K562 (cell line): ENCODE data around the gene HEPACAM2. TPM values are rescaled to one million over a fixed set of nuclear protein-coding genes. Genes with fewer than 3 reads are reported as not detected.

Experiments used
- ATF1 ChIP-seq, 2 experiments: fragments of 450-650 bp in 1 of 2; IDR thresholded peaks; 2 replicates each; pipeline ENCODE4 v1.6.1; 2016; ENCODE audit warnings: missing compliant biosample characterization in 1 of 2, missing genetic modification characterization in 1 of 2
- CC2D1A ChIP-seq: fragments of 450-650 bp; IDR thresholded peaks from 2 replicates; pipeline ENCODE4 v1.6.1; 2017; ENCODE audit warnings: mild to moderate bottlenecking
- CTCF ChIP-seq, 3 experiments: IDR thresholded peaks in 2 of 3; conservative IDR thresholded peaks in 1 of 3; 2 replicates each; pipeline ENCODE4 v1.5.1; 2011 to 2012; ENCODE audit warnings: low read length in 3 of 3, mild to moderate bottlenecking in 3 of 3, control low read depth in 2 of 3, improper control_type of control experiment in 1 of 3, inconsistent platforms in 1 of 3, low read depth in 1 of 3, mixed read lengths in 1 of 3, moderate library complexity in 1 of 3; ENCODE audit not compliant: insufficient read depth in 2 of 3
- ELF2 ChIP-seq: fragments of 250-450 bp; sonication (Bioruptor Pico); IDR thresholded peaks from 2 replicates; pipeline ENCODE4 v1.5.0; 2021; ENCODE audit warnings: mild to moderate bottlenecking
- HNRNPK ChIP-seq: fragments of 200-400 bp; formaldehyde crosslinking; IDR thresholded peaks from one replicate; pipeline ENCODE4 v1.6.1; 2018; ENCODE audit warnings: mild to moderate bottlenecking, low read depth, low read length; ENCODE audit not compliant: poor library complexity, severe bottlenecking
- MECOM ChIP-seq: fragments of 250-450 bp; sonication (Bioruptor Pico); IDR thresholded peaks from 2 replicates; pipeline ENCODE4 v1.8.0; 2022; ENCODE audit warnings: inconsistent platforms
- MTF1 ChIP-seq: fragments of 250-450 bp; sonication (Bioruptor Pico); IDR thresholded peaks from 2 replicates; pipeline ENCODE4 v1.9.0; 2021; ENCODE audit warnings: moderate library complexity, mild to moderate bottlenecking, inconsistent platforms, borderline replicate concordance
- RB1 ChIP-seq: fragments of 450-650 bp; IDR thresholded peaks from 2 replicates; pipeline ENCODE4 v1.6.1; 2017; ENCODE audit warnings: low read depth, mild to moderate bottlenecking
- SREBF2 ChIP-seq: sonication (generic); formaldehyde crosslinking; IDR thresholded peaks from 2 replicates; pipeline ENCODE4 v1.4.0; 2020; ENCODE audit warnings: mild to moderate bottlenecking, missing genetic modification reagents
- STAT5B ChIP-seq: fragments of 250-450 bp; sonication (Bioruptor Pico); IDR thresholded peaks from 2 replicates; pipeline ENCODE4 v1.8.0; 2021; ENCODE audit warnings: mild to moderate bottlenecking, inconsistent platforms
- TAF9B ChIP-seq: fragments of 450-650 bp; IDR thresholded peaks from 2 replicates; pipeline ENCODE4 v1.6.1; 2018; ENCODE audit warnings: mild to moderate bottlenecking; ENCODE audit not compliant: partially characterized antibody
- TCF7L2 ChIP-seq: fragments of 150-350 bp; IDR thresholded peaks from 2 replicates; pipeline ENCODE4 v1.6.1; 2016; ENCODE audit warnings: low read depth, mild to moderate bottlenecking, low read length, moderate library complexity
- UBTF ChIP-seq, 2 experiments: IDR thresholded peaks; 2 replicates each; pipeline ENCODE4 v1.6.1; 2012; ENCODE audit warnings: improper control_type of control experiment in 2 of 2, low read depth in 2 of 2, low read length in 2 of 2, borderline replicate concordance in 1 of 2
- ZBTB17 ChIP-seq: fragments of 450-650 bp; formaldehyde crosslinking; IDR thresholded peaks from 2 replicates; pipeline ENCODE4 v1.4.0; 2020; ENCODE audit warnings: mild to moderate bottlenecking
- ZC3H11A ChIP-seq: IDR thresholded peaks from 2 replicates; pipeline ENCODE4 v1.6.1; 2012; ENCODE audit warnings: low read depth, low read length, improper control_type of control experiment
- ZNF436 ChIP-seq: fragments of 250-450, 450-650 bp; sonication (Bioruptor Pico); formaldehyde crosslinking; IDR thresholded peaks from 2 replicates; pipeline ENCODE4 v1.7.0; 2020; ENCODE audit warnings: mild to moderate bottlenecking
- ZNF77 ChIP-seq: fragments of 250-450 bp; sonication (Bioruptor Pico); IDR thresholded peaks from 2 replicates; pipeline ENCODE4 v1.5.0; 2020
- polyA plus RNA-seq, 8 experiments: library from polyadenylated mRNA; depleted of rRNA in 4 of 8; stranded (reverse) in 5 of 8; unstranded in 3 of 8; fragments of >200 nt; fragmentation: Nextera tagmentation in 2 of 8; fragmentation: Illumina TruSeq in 1 of 8; extraction: Ambion mirVana in 2 of 8; extraction: Trizol in 1 of 8; gene quantifications; 2 replicates each; pipeline versions ENCODE4 v1.2.1 to v1.2.3, GENCODE V29; 2011 to 2014; ENCODE audit warnings: inconsistent platforms in 1 of 8, missing spikeins in 1 of 8
- total RNA-seq, 7 experiments: library from RNA; depleted of rRNA in 6 of 7; stranded (reverse); fragments of >200 nt in 6 of 7; fragmentation: Illumina TruSeq in 2 of 7; extraction: Trizol in 2 of 7; gene quantifications; 2 replicates each; pipeline versions ENCODE4 v1.2.1 to v1.2.3, GENCODE V29; 2011 to 2021; ENCODE audit warnings: low replicate concordance in 1 of 7

The HEPACAM2 gene
- total and polyA plus RNA-seq, 9 of the 15 experiments (the other 6 are each of a cell fraction or from before 2014, with no cell fraction given), result 2.0 to 6.5 (median 3.9) TPM

DNA sequence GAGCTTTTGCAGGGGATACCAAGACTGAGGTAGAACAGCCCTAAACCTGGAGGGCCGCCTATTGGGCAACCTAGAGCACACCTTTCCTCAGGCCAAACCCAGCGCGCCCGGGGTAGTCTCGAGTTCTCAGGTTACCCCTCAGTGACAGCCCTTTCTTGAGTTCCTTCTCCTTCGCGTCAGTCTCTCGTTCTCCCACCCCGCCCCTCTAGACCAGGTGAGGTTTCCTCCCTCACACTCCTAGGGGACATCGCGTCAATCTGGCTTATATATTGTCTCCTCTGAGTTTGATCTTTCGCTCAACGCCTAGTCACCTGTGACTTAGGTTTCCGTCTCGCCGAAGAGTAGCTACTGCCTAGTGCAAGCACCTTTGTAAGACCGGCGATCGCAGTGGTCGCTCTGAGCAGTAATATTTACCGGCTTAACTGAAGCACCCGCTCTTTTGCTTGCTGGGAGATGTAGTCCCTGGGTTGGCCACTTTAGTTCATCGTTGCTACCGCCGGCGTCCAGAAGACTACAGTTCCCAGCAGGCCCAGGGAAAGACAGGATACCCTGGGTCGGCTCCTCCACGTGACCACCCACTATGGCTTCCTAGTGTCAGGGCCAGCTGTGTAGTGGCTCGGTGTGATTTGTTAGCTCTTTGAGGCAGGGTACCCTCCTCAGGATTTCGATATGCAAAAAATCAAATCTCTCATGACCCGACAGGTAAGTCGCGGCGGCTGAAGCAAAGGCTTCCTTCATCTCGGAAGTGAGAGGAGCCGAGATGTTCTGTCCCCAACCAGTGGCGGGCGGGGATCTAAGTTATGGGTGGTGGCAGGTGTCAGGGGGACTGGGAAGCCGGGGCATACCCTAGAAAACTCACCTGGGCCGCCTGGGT lies 5.8 kb upstream of the HEPACAM2 start, which contains the start of gene VPS50 (continued):
- TF ChIP-seq UBTF (IDR thresholded peaks at IDR 0.05; ENCODE audit: borderline replicate concordance in 1 of 2, low read depth in 2 of 2, low read length in 2 of 2) (0 out of 4 replicates have a peak, but pooled peaks of 1 of the 2 experiments have one; percentile 43), HNRNPK (no peak), CTCF (IDR thresholded peaks at IDR 0.05 in 2 of 3, conservative IDR thresholded peaks at IDR 0.05 in 1 of 3; ENCODE audit: insufficient read depth in 2 of 3, low read depth in 1 of 3, low read length in 3 of 3) (peak in 1 of 3 experiments; percentile 35; a peak in 2 of 6 replicates), ZBTB17 (CRISPR knock-in tag) (peak; percentile 76), ZC3H11A (no peak), CC2D1A (no peak), TCF7L2 (no peak), ELF2 (CRISPR knock-in tag) (no peak), ATF1 (CRISPR knock-in tag; IDR thresholded peaks at IDR 0.05) (no peak), ATF1 (tag; IDR thresholded peaks at IDR 0.05) (peak; percentile 89), ZNF436 (CRISPR knock-in tag) (no peak), RB1 (peak; percentile 4; the same call in 1 of the 2 replicates), STAT5B (no peak), ZNF77 (CRISPR knock-in tag) (no peak), SREBF2 (CRISPR knock-in tag) (no peak), MTF1 (no peak), TAF9B (peak; percentile 27), MECOM (no peak)
